CD4-positive, alpha-beta T cell treated with Interleukin-10 for 1 hour (primary cell): ENCODE results near the gene EVPL.
"Not testable (repeated sequence)": the region's sequence is repeated elsewhere in the genome, so short reads cannot be mapped to it uniquely, and the experiment has no call there.

Experiments
- DNase-seq: peaks from one replicate; pipeline ENCODE4 v3.0.0-alpha.2; 2020

The EVPL gene

GRCh38 chr17:76046064-76046463, 19.0 kb upstream of the EVPL start:
- no peak for DNase-seq

- not testable (repeated sequence) for DNase-seq
These were observed 17.4 kb upstream of the EVPL start for GRCh38 chr17:76044475-76045007.

GRCh38 chr17:76042868-76043267, 15.8 kb upstream of the EVPL start:
- not testable (repeated sequence) for DNase-seq

GRCh38 chr17:76040376-76040775, 13.3 kb upstream of the EVPL start:
- DNase-seq: no peak

- no peak for DNase-seq
These were observed 12.0 kb upstream of the EVPL start for GRCh38 chr17:76039121-76039520.

GRCh38 chr17:76038050-76038449, 10.9 kb upstream of the EVPL start:
- DNase-seq: no peak

GRCh38 chr17:76036497-76037261, 9.6 kb upstream of the EVPL start:
- no peak for DNase-seq

GRCh38 chr17:76034428-76035350, 7.6 kb upstream of the EVPL start:
- DNase-seq: no peak

GRCh38 chr17:76033139-76033538, 6.0 kb upstream of the EVPL start:
- no peak for DNase-seq

- no peak for DNase-seq
These were observed 5.6 kb upstream of the EVPL start for GRCh38 chr17:76032780-76033108.

GRCh38 chr17:76032073-76032779, 5.1 kb upstream of the EVPL start:
- DNase-seq: no peak

GRCh38 chr17:76026714-76027158, 370 bp downstream of the EVPL start:
- DNase-seq: no peak

GRCh38 chr17:76025294-76025693, 1.8 kb downstream of the EVPL start:
- DNase-seq: no peak

- DNase-seq: no peak
These were observed 2.8 kb downstream of the EVPL start for GRCh38 chr17:76024353-76024752.

GRCh38 chr17:76023900-76024237, 3.2 kb downstream of the EVPL start:
- no peak for DNase-seq

- DNase-seq: no peak
These were observed 3.9 kb downstream of the EVPL start for GRCh38 chr17:76022973-76023899.

- no peak for DNase-seq
These were observed 4.8 kb downstream of the EVPL start for GRCh38 chr17:76022285-76022684.

GRCh38 chr17:76019833-76020467, 7.2 kb downstream of the EVPL start:
- DNase-seq: no peak

- no peak for DNase-seq
These were observed 8.3 kb downstream of the EVPL start for GRCh38 chr17:76018801-76019200.

GRCh38 chr17:76018340-76018680, 8.8 kb downstream of the EVPL start:
- no peak for DNase-seq

- DNase-seq: no peak
These were observed 9.4 kb downstream of the EVPL start for GRCh38 chr17:76017481-76018339.
